Osteoblast (primary cell): Measurements from ENCODE around the gene PHACTR1. TPM values are rescaled to one million over a fixed set of nuclear protein-coding genes. Genes with fewer than 3 reads are reported as not detected.

Experiments
- DNase-seq: peaks from one replicate; pipeline ENCODE4 v3.0.0; 2011; ENCODE audit warnings: low spot score, mixed read lengths; ENCODE audit not compliant: insufficient read length; ENCODE audit errors: missing footprints
- H2AFZ ChIP-seq: 2 replicates; pipeline ENCODE4 v1.6.0; 2011; ENCODE audit warnings: mild to moderate bottlenecking, low read length
- H3K27ac ChIP-seq: 2 replicates; pipeline ENCODE4 v1.5.1; 2011; ENCODE audit warnings: mild to moderate bottlenecking, low read depth, low read length, moderate library complexity
- H3K27me3 ChIP-seq: 2 replicates; pipeline ENCODE4 v1.6.0; 2012; ENCODE audit warnings: mild to moderate bottlenecking, control low read depth, inconsistent platforms, low read length, moderate library complexity; ENCODE audit not compliant: insufficient read depth
- H3K36me3 ChIP-seq: 2 replicates; pipeline ENCODE4 v1.5.1; 2011; ENCODE audit warnings: mild to moderate bottlenecking, low read length, control low read depth, moderate library complexity; ENCODE audit not compliant: insufficient read depth
- H3K4me1 ChIP-seq: 2 replicates; pipeline ENCODE4 v1.5.1; 2011; ENCODE audit warnings: mild to moderate bottlenecking, low read length, control low read depth, moderate library complexity; ENCODE audit not compliant: insufficient read depth
- H3K4me2 ChIP-seq: 2 replicates; pipeline ENCODE4 v1.6.0; 2011; ENCODE audit warnings: mild to moderate bottlenecking, low read length; ENCODE audit not compliant: insufficient read depth
- H3K4me3 ChIP-seq: fragments of 200-600 bp; sonication (generic); 3 replicates; pipeline ENCODE4 v1.5.1; 2012; ENCODE audit warnings: mild to moderate bottlenecking, low read length, inconsistent platforms; ENCODE audit not compliant: insufficient read depth
- H3K79me2 ChIP-seq: 2 replicates; pipeline ENCODE4 v1.6.0; 2012; ENCODE audit warnings: mild to moderate bottlenecking, low read length, control low read depth, inconsistent platforms; ENCODE audit not compliant: insufficient read depth
- H3K9me3 ChIP-seq: 2 replicates; pipeline ENCODE4 v1.5.1; 2011; ENCODE audit warnings: low read depth, low read length, control low read depth
- H4K20me1 ChIP-seq: 2 replicates; pipeline ENCODE4 v1.6.0; 2012; ENCODE audit warnings: mild to moderate bottlenecking, low read length, control low read depth; ENCODE audit not compliant: insufficient read depth
- total RNA-seq: library from RNA; depleted of rRNA; stranded (reverse); fragments of >200 nt; gene quantifications from 2 replicates; pipeline ENCODE4 v1.2.3, GENCODE V29; 2012
- TF ChIP-seq, protein P1 (sequence below): IDR thresholded peaks from 2 replicates; pipeline ENCODE4 v1.5.1; 2011; ENCODE audit warnings: mild to moderate bottlenecking, low read depth, low read length, moderate library complexity; ENCODE audit errors: extremely low read depth

The PHACTR1 gene
- total RNA-seq, 1 donor = 0.36 TPM

DNA sequence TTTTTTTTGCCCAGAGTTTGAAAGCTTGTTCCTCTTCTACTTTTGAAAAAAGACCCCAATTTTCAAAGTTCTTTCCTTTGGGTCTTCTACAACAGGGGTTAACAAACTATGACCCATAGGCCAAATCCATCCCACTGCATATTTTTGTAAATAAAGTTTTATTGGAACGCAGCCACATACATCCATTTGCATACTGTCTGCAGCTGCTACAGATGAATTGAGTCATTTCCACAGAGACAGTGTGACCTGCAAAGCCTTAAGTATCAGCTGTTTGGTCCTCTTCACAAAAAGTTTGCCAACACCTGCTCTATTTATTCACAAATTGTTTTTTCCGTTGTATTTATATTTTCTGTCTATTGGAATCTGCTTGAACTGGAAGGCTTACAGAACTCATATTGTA is 422.6 kb downstream of the PHACTR1 start:
- Histone ChIP-seq H3K36me3 (no peaks in the 10 kb centered on the region), H3K79me2 (no peaks in the 10 kb centered on the region), H3K4me3 (no peak overlapping the region), H4K20me1 (no peaks in the 10 kb centered on the region), H3K27ac (no peak overlapping the region), H3K27me3 (no peaks in the 10 kb centered on the region), H3K4me1 (no peaks in the 10 kb centered on the region), H3K4me2 (no peak overlapping the region), H3K9me3 (no peaks in the 10 kb centered on the region), H2AFZ (no peak overlapping the region)
- DNase-seq = no peak
- TF ChIP-seq, protein P1, sequence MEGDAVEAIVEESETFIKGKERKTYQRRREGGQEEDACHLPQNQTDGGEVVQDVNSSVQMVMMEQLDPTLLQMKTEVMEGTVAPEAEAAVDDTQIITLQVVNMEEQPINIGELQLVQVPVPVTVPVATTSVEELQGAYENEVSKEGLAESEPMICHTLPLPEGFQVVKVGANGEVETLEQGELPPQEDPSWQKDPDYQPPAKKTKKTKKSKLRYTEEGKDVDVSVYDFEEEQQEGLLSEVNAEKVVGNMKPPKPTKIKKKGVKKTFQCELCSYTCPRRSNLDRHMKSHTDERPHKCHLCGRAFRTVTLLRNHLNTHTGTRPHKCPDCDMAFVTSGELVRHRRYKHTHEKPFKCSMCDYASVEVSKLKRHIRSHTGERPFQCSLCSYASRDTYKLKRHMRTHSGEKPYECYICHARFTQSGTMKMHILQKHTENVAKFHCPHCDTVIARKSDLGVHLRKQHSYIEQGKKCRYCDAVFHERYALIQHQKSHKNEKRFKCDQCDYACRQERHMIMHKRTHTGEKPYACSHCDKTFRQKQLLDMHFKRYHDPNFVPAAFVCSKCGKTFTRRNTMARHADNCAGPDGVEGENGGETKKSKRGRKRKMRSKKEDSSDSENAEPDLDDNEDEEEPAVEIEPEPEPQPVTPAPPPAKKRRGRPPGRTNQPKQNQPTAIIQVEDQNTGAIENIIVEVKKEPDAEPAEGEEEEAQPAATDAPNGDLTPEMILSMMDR = no peak

DNA sequence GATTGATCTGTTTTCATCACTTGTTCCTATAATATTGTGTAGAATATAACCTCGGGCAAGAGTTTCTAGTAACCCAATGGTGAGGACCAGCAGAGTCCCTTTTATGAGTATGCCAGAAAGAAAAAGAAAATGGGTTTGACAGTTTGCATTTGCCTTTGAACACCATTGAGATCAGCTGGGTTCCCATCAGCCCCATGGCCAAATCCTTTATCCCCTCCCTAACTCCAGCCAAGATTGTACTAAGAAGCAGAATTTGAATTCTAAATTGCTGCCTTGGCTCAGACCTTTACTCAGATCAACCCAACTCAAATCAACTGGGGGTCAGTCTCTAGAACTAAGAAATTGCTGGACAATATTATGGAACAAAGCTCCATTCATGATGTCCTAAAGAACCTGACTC is 424.4 kb downstream of the PHACTR1 start:
- no peaks in the 10 kb centered on the region for H3K79me2 ChIP-seq
- H3K36me3 ChIP-seq = no peaks in the 10 kb centered on the region
- TF ChIP-seq, protein P1 = no peak
- no peak overlapping the region for H3K4me2 ChIP-seq
- H3K4me1 ChIP-seq = no peaks in the 10 kb centered on the region
- no peak for DNase-seq
- H4K20me1 ChIP-seq = no peaks in the 10 kb centered on the region
- H3K27ac ChIP-seq = no peak overlapping the region
- no peaks in the 10 kb centered on the region for H3K9me3 ChIP-seq
- no peak overlapping the region for H2AFZ ChIP-seq
- H3K27me3 ChIP-seq = no peaks in the 10 kb centered on the region
- H3K4me3 ChIP-seq = no peak overlapping the region

- Histone ChIP-seq H3K79me2 (no peaks in the 10 kb centered on the region), H4K20me1 (no peaks in the 10 kb centered on the region), H3K27me3 (no peaks in the 10 kb centered on the region), H3K27ac (no peak overlapping the region), H3K9me3 (no peaks in the 10 kb centered on the region), H3K4me2 (no peak overlapping the region), H3K4me1 (no peaks in the 10 kb centered on the region), H2AFZ (no peak overlapping the region), H3K4me3 (no peak overlapping the region), H3K36me3 (no peaks in the 10 kb centered on the region)
- DNase-seq = no peak
- TF ChIP-seq, protein P1 = no peak
These were observed 424.8 kb downstream of the PHACTR1 start for GRCh38 chr6:13141387-13141786.

- no peaks in the 10 kb centered on the region for H3K79me2 ChIP-seq
- no peaks in the 10 kb centered on the region for H3K36me3 ChIP-seq
- H2AFZ ChIP-seq = no peak overlapping the region
- H3K4me2 ChIP-seq = no peak overlapping the region
- no peaks in the 10 kb centered on the region for H3K4me1 ChIP-seq
- no peaks in the 10 kb centered on the region for H3K27me3 ChIP-seq
- TF ChIP-seq, protein P1 = no peak
- DNase-seq = no peak
- no peaks in the 10 kb centered on the region for H3K9me3 ChIP-seq
- no peaks in the 10 kb centered on the region for H4K20me1 ChIP-seq
- no peak overlapping the region for H3K4me3 ChIP-seq
- H3K27ac ChIP-seq = no peak overlapping the region
These were observed 426.0 kb downstream of the PHACTR1 start for GRCh38 chr6:13142611-13143010.
